ENCODE measurements around the gene HOGA1. TPM values are rescaled to one million over a fixed set of nuclear protein-coding genes. Genes with fewer than 3 reads are reported as not detected.

Gene HOGA1
- total RNA-seq, 1 experiment from 2014 or later, result 0.15 TPM

DNA sequence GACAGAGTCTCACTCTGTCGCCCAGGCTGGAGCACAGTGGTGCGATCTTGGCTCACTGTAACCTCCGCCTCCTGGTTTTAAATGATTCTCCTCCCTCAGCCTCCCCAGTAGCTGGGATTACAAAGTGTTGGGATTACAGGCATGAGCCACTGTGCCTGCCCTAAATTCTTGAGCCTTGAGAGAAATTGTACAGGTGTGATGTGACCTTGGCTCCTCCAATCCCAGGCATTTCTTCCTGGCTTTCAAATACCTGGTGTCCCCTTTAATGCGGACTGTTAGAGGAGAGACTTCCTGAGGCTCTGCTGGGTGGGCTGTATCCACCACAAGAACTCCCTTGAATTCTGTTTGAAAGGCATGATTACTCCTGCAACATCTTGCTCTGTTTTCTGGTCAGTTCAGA, 34.1 kb downstream of the HOGA1 start (continued):
- TF ChIP-seq, protein P1, sequence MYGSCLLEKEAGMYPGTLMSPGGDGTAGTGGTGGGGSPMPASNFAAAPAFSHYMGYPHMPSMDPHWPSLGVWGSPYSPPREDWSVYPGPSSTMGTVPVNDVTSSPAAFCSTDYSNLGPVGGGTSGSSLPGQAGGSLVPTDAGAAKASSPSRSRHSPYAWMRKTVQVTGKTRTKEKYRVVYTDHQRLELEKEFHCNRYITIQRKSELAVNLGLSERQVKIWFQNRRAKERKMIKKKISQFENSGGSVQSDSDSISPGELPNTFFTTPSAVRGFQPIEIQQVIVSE (CRISPR knock-in tag; IDR thresholded peaks at IDR 0.05; ENCODE audit: borderline replicate concordance), result no peak
- no peak for TF ChIP-seq ZNF263 (CRISPR knock-in tag; IDR thresholded peaks at IDR 0.05; ENCODE audit: low read depth)
- no peak for TF ChIP-seq RELA (CRISPR knock-in tag; IDR thresholded peaks at IDR 0.05; ENCODE audit: borderline replicate concordance)

DNA sequence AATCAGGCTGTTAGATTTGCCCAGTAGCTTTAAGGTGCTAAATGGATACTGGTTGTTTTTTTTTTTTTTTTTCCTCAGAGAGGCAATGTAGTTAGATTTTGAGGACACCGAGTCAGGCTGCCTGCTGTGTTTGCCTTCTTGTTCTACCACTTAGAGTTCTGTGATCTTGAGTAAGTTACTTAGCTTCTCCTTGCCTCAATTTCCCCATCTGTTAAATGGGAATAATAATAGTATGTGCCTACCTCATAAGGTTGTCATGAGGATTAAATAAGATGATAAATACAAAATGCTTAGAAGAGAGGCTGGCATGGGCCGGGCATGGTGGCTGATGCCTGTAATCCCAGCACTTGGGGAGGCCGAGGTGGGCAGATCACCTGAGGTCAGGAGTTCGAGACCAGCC, 34.5 kb downstream of the HOGA1 start:
- DNase-seq (ENCODE audit: low spot score) (no peak), ATAC-seq (no peak)
- Mint-ChIP-seq H3K4me1 (no peaks in the 10 kb centered on the region), H3K27ac (no peak overlapping the region), H3K4me3 (no peak overlapping the region), H3K36me3 (no peaks in the 10 kb centered on the region), H3K9me3 (no peaks in the 10 kb centered on the region), H3K27me3 (ENCODE audit: low read depth) (no peaks in the 10 kb centered on the region)
- POLR2A ChIA-PET, result no interaction called here
- CTCF ChIA-PET, result interaction anchor here (0.7 kb wide), 1 partner anchor 200 kb away, joined by 4 read pairs; no protein-coding TSS in a partner anchor
- TF ChIP-seq JUN (CRISPR knock-in tag; IDR thresholded peaks at IDR 0.05), result no peak
- TF ChIP-seq, protein P2, sequence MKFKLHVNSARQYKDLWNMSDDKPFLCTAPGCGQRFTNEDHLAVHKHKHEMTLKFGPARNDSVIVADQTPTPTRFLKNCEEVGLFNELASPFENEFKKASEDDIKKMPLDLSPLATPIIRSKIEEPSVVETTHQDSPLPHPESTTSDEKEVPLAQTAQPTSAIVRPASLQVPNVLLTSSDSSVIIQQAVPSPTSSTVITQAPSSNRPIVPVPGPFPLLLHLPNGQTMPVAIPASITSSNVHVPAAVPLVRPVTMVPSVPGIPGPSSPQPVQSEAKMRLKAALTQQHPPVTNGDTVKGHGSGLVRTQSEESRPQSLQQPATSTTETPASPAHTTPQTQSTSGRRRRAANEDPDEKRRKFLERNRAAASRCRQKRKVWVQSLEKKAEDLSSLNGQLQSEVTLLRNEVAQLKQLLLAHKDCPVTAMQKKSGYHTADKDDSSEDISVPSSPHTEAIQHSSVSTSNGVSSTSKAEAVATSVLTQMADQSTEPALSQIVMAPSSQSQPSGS (CRISPR knock-in tag; IDR thresholded peaks at IDR 0.05; ENCODE audit: borderline replicate concordance, low read depth), result no peak
- TF ChIP-seq, protein P3, sequence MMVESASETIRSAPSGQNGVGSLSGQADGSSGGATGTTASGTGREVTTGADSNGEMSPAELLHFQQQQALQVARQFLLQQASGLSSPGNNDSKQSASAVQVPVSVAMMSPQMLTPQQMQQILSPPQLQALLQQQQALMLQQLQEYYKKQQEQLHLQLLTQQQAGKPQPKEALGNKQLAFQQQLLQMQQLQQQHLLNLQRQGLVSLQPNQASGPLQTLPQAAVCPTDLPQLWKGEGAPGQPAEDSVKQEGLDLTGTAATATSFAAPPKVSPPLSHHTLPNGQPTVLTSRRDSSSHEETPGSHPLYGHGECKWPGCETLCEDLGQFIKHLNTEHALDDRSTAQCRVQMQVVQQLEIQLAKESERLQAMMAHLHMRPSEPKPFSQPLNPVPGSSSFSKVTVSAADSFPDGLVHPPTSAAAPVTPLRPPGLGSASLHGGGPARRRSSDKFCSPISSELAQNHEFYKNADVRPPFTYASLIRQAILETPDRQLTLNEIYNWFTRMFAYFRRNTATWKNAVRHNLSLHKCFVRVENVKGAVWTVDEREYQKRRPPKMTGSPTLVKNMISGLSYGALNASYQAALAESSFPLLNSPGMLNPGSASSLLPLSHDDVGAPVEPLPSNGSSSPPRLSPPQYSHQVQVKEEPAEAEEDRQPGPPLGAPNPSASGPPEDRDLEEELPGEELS (CRISPR knock-in tag; IDR thresholded peaks at IDR 0.05), result no peak
- TF ChIP-seq ZNF219 (CRISPR knock-in tag; IDR thresholded peaks at IDR 0.05; ENCODE audit: borderline replicate concordance), result no peak
- no peak for TF ChIP-seq GRHL2 (CRISPR knock-in tag; IDR thresholded peaks at IDR 0.05; ENCODE audit: insufficient replicate concordance, severe bottlenecking)
- TF ChIP-seq IRF2 (CRISPR knock-in tag; IDR thresholded peaks at IDR 0.05; ENCODE audit: borderline replicate concordance, low read depth), result no peak
- no peak for TF ChIP-seq ZNF317 (CRISPR knock-in tag; IDR thresholded peaks at IDR 0.05; ENCODE audit: borderline replicate concordance, low read depth)
- TF ChIP-seq NFE2L1 (CRISPR knock-in tag; IDR thresholded peaks at IDR 0.05), result no peak
- TF ChIP-seq, protein P4, sequence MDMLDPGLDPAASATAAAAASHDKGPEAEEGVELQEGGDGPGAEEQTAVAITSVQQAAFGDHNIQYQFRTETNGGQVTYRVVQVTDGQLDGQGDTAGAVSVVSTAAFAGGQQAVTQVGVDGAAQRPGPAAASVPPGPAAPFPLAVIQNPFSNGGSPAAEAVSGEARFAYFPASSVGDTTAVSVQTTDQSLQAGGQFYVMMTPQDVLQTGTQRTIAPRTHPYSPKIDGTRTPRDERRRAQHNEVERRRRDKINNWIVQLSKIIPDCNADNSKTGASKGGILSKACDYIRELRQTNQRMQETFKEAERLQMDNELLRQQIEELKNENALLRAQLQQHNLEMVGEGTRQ (CRISPR knock-in tag; IDR thresholded peaks at IDR 0.05), result no peak
- TF ChIP-seq, protein P5, sequence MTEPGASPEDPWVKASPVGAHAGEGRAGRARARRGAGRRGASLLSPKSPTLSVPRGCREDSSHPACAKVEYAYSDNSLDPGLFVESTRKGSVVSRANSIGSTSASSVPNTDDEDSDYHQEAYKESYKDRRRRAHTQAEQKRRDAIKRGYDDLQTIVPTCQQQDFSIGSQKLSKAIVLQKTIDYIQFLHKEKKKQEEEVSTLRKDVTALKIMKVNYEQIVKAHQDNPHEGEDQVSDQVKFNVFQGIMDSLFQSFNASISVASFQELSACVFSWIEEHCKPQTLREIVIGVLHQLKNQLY (CRISPR knock-in tag; IDR thresholded peaks at IDR 0.05), result no peak
- TF ChIP-seq, protein P6, sequence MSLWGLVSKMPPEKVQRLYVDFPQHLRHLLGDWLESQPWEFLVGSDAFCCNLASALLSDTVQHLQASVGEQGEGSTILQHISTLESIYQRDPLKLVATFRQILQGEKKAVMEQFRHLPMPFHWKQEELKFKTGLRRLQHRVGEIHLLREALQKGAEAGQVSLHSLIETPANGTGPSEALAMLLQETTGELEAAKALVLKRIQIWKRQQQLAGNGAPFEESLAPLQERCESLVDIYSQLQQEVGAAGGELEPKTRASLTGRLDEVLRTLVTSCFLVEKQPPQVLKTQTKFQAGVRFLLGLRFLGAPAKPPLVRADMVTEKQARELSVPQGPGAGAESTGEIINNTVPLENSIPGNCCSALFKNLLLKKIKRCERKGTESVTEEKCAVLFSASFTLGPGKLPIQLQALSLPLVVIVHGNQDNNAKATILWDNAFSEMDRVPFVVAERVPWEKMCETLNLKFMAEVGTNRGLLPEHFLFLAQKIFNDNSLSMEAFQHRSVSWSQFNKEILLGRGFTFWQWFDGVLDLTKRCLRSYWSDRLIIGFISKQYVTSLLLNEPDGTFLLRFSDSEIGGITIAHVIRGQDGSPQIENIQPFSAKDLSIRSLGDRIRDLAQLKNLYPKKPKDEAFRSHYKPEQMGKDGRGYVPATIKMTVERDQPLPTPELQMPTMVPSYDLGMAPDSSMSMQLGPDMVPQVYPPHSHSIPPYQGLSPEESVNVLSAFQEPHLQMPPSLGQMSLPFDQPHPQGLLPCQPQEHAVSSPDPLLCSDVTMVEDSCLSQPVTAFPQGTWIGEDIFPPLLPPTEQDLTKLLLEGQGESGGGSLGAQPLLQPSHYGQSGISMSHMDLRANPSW (CRISPR knock-in tag; conservative IDR thresholded peaks at IDR 0.05; ENCODE audit: low read depth), result no peak
- TF ChIP-seq, protein P7, sequence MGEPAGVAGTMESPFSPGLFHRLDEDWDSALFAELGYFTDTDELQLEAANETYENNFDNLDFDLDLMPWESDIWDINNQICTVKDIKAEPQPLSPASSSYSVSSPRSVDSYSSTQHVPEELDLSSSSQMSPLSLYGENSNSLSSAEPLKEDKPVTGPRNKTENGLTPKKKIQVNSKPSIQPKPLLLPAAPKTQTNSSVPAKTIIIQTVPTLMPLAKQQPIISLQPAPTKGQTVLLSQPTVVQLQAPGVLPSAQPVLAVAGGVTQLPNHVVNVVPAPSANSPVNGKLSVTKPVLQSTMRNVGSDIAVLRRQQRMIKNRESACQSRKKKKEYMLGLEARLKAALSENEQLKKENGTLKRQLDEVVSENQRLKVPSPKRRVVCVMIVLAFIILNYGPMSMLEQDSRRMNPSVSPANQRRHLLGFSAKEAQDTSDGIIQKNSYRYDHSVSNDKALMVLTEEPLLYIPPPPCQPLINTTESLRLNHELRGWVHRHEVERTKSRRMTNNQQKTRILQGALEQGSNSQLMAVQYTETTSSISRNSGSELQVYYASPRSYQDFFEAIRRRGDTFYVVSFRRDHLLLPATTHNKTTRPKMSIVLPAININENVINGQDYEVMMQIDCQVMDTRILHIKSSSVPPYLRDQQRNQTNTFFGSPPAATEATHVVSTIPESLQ (CRISPR knock-in tag; IDR thresholded peaks at IDR 0.05), result no peak
- TF ChIP-seq, protein P8, sequence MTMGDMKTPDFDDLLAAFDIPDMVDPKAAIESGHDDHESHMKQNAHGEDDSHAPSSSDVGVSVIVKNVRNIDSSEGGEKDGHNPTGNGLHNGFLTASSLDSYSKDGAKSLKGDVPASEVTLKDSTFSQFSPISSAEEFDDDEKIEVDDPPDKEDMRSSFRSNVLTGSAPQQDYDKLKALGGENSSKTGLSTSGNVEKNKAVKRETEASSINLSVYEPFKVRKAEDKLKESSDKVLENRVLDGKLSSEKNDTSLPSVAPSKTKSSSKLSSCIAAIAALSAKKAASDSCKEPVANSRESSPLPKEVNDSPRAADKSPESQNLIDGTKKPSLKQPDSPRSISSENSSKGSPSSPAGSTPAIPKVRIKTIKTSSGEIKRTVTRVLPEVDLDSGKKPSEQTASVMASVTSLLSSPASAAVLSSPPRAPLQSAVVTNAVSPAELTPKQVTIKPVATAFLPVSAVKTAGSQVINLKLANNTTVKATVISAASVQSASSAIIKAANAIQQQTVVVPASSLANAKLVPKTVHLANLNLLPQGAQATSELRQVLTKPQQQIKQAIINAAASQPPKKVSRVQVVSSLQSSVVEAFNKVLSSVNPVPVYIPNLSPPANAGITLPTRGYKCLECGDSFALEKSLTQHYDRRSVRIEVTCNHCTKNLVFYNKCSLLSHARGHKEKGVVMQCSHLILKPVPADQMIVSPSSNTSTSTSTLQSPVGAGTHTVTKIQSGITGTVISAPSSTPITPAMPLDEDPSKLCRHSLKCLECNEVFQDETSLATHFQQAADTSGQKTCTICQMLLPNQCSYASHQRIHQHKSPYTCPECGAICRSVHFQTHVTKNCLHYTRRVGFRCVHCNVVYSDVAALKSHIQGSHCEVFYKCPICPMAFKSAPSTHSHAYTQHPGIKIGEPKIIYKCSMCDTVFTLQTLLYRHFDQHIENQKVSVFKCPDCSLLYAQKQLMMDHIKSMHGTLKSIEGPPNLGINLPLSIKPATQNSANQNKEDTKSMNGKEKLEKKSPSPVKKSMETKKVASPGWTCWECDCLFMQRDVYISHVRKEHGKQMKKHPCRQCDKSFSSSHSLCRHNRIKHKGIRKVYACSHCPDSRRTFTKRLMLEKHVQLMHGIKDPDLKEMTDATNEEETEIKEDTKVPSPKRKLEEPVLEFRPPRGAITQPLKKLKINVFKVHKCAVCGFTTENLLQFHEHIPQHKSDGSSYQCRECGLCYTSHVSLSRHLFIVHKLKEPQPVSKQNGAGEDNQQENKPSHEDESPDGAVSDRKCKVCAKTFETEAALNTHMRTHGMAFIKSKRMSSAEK (CRISPR knock-in tag; IDR thresholded peaks at IDR 0.05; ENCODE audit: borderline replicate concordance), result no peak
- TF ChIP-seq NR3C1 (CRISPR knock-in tag; conservative IDR thresholded peaks at IDR 0.05; ENCODE audit: low read depth), result no peak
